HCT116 (cell line): ENCODE measurements around the gene MBD6. TPM values are rescaled to one million over a fixed set of nuclear protein-coding genes. Genes with fewer than 3 reads are reported as not detected.

ENCODE experiments used
- ATAC-seq: fragments of 200-7000 bp; cut with Tn5 transposase; 2 replicates; pipeline ENCODE4 v1.9.1; 2020; ENCODE audit warnings: mild to moderate bottlenecking, moderate library complexity
- BruUV-seq: library from RNA; stranded (reverse); fragments of 400-500 nt; replicated peaks from 2 replicates; lab custom pipeline; 2021; lab: Mats Ljungman, UMichigan
- CTCF ChIA-PET: fragments of 300-600 bp; sonication (Branson Sonifier 250); formaldehyde crosslinking; loops from one replicate; lab custom pipeline; 2021; ENCODE audit warnings: antibody characterized with exemption; lab: Charles Lee
- POLR2A ChIA-PET: fragments of 300-600, 350-600 bp; sonication (Branson Sonifier 250); formaldehyde crosslinking; loops from one replicate; lab custom pipeline; 2021; ENCODE audit warnings: antibody characterized with exemption; lab: Charles Lee
- RAD21 ChIA-PET, 2 experiments: fragments of 300-600 bp; sonication (Branson Sonifier 250); formaldehyde crosslinking; loops; one replicate each; lab custom pipeline; 2023; ENCODE audit warnings: low total read pairs in 2 of 2; ENCODE audit not compliant: uncharacterized antibody in 2 of 2, unreplicated experiment in 2 of 2, low non-redundant PET in 1 of 2; lab: Charles Lee
- DNase-seq: peaks from one replicate; pipeline ENCODE4 v3.0.0-alpha.2; 2010; ENCODE audit warnings: low read depth, low spot score
- H2AFZ ChIP-seq: fragments of 200-600 bp; shearing (Covaris generic), sonication (generic); 2 replicates; pipeline ENCODE4 v1.6.1; 2017; ENCODE audit warnings: low read depth, mixed run types, mixed read lengths, antibody characterized with exemption, low read length; ENCODE audit not compliant: poor library complexity, severe bottlenecking
- H3K27ac ChIP-seq: 2 replicates; pipeline ENCODE4 v1.5.1; 2012; ENCODE audit warnings: low read depth, low read length
- H3K27me3 ChIP-seq: fragments of 200-600 bp; sonication (generic); 2 replicates; pipeline ENCODE4 v1.6.1; 2016; ENCODE audit warnings: mixed run types, low read length, mixed read lengths; ENCODE audit not compliant: insufficient read depth
- H3K36me3 ChIP-seq, 2 experiments: fragments of 200-500 bp in 1 of 2; fragments of 200-600 bp in 1 of 2; sonication (Bioruptor generic) in 1 of 2; sonication (generic) in 1 of 2; 2 replicates each; pipeline versions ENCODE4 v1.5.1 to v1.6.1; 2014 to 2016; ENCODE audit warnings: low read length in 2 of 2, inconsistent platforms in 1 of 2, mixed read lengths in 1 of 2, mixed run types in 1 of 2; ENCODE audit not compliant: insufficient read depth in 2 of 2, control insufficient read depth in 1 of 2
- H3K4me1 ChIP-seq, 2 experiments: fragments of 200-600 bp in 1 of 2; sonication (generic) in 1 of 2; 2 replicates each; pipeline versions ENCODE4 v1.5.1 to v1.6.1; 2012 to 2017; ENCODE audit warnings: low read length in 2 of 2, inconsistent platforms in 1 of 2, mild to moderate bottlenecking in 1 of 2, mixed read lengths in 1 of 2, mixed run types in 1 of 2, moderate library complexity in 1 of 2; ENCODE audit not compliant: insufficient read depth in 2 of 2, control insufficient read depth in 1 of 2
- H3K4me2 ChIP-seq: fragments of 200-600 bp; sonication (generic); 2 replicates; pipeline ENCODE4 v1.6.1; 2017; ENCODE audit warnings: mixed run types, low read length, mixed read lengths
- H3K4me3 ChIP-seq, 2 experiments: fragments of 200-600 bp in 1 of 2; sonication (generic) in 1 of 2; replicated peaks in 1 of 2; 2 replicates each; pipeline ENCODE4 v1.5.1; 2011 to 2016; ENCODE audit warnings: low read length in 2 of 2, control low read depth in 1 of 2, low read depth in 1 of 2, mild to moderate bottlenecking in 1 of 2, mixed read lengths in 1 of 2, mixed run types in 1 of 2
- H3K79me2 ChIP-seq: fragments of 200-600 bp; sonication (generic); 2 replicates; pipeline ENCODE4 v1.6.1; 2017; ENCODE audit warnings: mild to moderate bottlenecking, mixed run types, low read length, moderate library complexity, mixed read lengths; ENCODE audit not compliant: insufficient read depth
- H3K9ac ChIP-seq: fragments of 200-600 bp; sonication (generic); 2 replicates; pipeline ENCODE4 v1.6.1; 2016; ENCODE audit warnings: low read length, mixed read lengths
- H3K9me2 ChIP-seq: fragments of 200-600 bp; sonication (generic), shearing (Covaris generic); 2 replicates; pipeline ENCODE4 v1.6.1; 2017; ENCODE audit warnings: mixed run types, mild to moderate bottlenecking, moderate library complexity; ENCODE audit not compliant: insufficient read depth
- H3K9me3 ChIP-seq, 2 experiments: fragments of 200-500 bp in 1 of 2; fragments of 200-600 bp in 1 of 2; sonication (Bioruptor generic) in 1 of 2; sonication (generic) in 1 of 2; 2 replicates each; pipeline ENCODE4 v1.6.1; 2014 to 2017; ENCODE audit warnings: low read length in 2 of 2, mixed read lengths in 2 of 2, inconsistent platforms in 1 of 2, low read depth in 1 of 2, mild to moderate bottlenecking in 1 of 2, mixed run types in 1 of 2, moderate library complexity in 1 of 2; ENCODE audit not compliant: control insufficient read depth in 1 of 2, insufficient read depth in 1 of 2
- H4K20me1 ChIP-seq: fragments of 200-600 bp; sonication (generic), shearing (Covaris generic); 2 replicates; pipeline ENCODE4 v1.6.1; 2017; ENCODE audit warnings: mixed run types, mild to moderate bottlenecking, moderate library complexity; ENCODE audit not compliant: insufficient read depth
- ELF1 ChIP-seq: IDR thresholded peaks from 2 replicates; pipeline ENCODE4 v1.6.1; 2012; ENCODE audit warnings: low read depth, borderline replicate concordance
- EZH2 ChIP-seq: fragments of 200-600 bp; sonication (generic); IDR thresholded peaks from 2 replicates; pipeline ENCODE4 v1.6.1; 2017; ENCODE audit warnings: antibody characterized with exemption, mixed run types
- SP1 ChIP-seq: IDR thresholded peaks from 2 replicates; pipeline ENCODE4 v1.6.1; 2012; ENCODE audit warnings: low read depth
- SRF ChIP-seq: IDR thresholded peaks from 2 replicates; pipeline ENCODE4 v1.6.1; 2012; ENCODE audit warnings: low read depth
- YY1 ChIP-seq: IDR thresholded peaks from 2 replicates; pipeline ENCODE4 v1.6.1; 2011; ENCODE audit warnings: low read length, low read depth, moderate library complexity, mild to moderate bottlenecking; ENCODE audit not compliant: insufficient replicate concordance; ENCODE audit errors: extremely low read depth
- intact Hi-C: fragments of 100-400 bp; cut with micrococcal nuclease; formaldehyde crosslinking; loops from 2 replicates; pipeline ENCODE4 v1.10.0; 2022
- total RNA-seq: library from RNA; stranded (reverse); gene quantifications from one replicate; pipeline ENCODE4 v1.2.1, GENCODE V29; 2021; ENCODE audit not compliant: unreplicated experiment
- TF ChIP-seq, protein P1 (sequence below): IDR thresholded peaks from 2 replicates; pipeline ENCODE4 v1.6.1; 2011; ENCODE audit warnings: mild to moderate bottlenecking, low read length, moderate library complexity; ENCODE audit not compliant: insufficient replicate concordance; ENCODE audit errors: extremely low read depth
- TF ChIP-seq, protein P2 (sequence below), 3 experiments: fragments of 200-600 bp in 1 of 3; sonication (generic) in 1 of 3; IDR thresholded peaks in 2 of 3; conservative IDR thresholded peaks in 1 of 3; 2 replicates each; pipeline ENCODE4 v1.5.1; 2012 to 2017; ENCODE audit warnings: low read depth in 2 of 3, low read length in 2 of 3, antibody characterized with exemption in 1 of 3, borderline replicate concordance in 1 of 3, control low read depth in 1 of 3, mild to moderate bottlenecking in 1 of 3, mixed read lengths in 1 of 3, mixed run types in 1 of 3, moderate library complexity in 1 of 3; ENCODE audit not compliant: insufficient read depth in 1 of 3

The MBD6 gene
- total RNA-seq, 1 experiment from 2014 or later = 70.1 TPM

DNA sequence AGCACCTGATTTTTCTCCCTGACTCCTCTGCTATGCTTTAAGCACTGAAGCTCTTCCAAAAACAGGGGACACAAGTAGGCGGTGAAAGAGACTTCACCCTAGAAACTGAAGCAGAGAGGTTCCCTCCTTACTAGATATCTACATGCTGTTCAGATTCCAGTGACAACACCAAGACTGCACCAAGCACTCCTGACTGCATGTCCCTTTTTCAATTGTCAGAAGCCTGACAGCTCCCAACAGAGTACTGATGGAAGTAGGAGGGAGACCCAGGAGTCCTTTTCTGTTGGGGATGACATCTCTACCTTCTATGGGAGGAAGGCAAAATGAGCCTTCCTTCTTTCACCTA lies 13.9 kb downstream of the MBD6 start (continued):
- TF ChIP-seq, protein P1, sequence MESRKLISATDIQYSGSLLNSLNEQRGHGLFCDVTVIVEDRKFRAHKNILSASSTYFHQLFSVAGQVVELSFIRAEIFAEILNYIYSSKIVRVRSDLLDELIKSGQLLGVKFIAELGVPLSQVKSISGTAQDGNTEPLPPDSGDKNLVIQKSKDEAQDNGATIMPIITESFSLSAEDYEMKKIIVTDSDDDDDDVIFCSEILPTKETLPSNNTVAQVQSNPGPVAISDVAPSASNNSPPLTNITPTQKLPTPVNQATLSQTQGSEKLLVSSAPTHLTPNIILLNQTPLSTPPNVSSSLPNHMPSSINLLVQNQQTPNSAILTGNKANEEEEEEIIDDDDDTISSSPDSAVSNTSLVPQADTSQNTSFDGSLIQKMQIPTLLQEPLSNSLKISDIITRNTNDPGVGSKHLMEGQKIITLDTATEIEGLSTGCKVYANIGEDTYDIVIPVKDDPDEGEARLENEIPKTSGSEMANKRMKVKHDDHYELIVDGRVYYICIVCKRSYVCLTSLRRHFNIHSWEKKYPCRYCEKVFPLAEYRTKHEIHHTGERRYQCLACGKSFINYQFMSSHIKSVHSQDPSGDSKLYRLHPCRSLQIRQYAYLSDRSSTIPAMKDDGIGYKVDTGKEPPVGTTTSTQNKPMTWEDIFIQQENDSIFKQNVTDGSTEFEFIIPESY = no peak
- no peak for TF ChIP-seq EZH2
- TF ChIP-seq YY1 = no peak
- TF ChIP-seq SRF = no peak
- TF ChIP-seq, protein P2, sequence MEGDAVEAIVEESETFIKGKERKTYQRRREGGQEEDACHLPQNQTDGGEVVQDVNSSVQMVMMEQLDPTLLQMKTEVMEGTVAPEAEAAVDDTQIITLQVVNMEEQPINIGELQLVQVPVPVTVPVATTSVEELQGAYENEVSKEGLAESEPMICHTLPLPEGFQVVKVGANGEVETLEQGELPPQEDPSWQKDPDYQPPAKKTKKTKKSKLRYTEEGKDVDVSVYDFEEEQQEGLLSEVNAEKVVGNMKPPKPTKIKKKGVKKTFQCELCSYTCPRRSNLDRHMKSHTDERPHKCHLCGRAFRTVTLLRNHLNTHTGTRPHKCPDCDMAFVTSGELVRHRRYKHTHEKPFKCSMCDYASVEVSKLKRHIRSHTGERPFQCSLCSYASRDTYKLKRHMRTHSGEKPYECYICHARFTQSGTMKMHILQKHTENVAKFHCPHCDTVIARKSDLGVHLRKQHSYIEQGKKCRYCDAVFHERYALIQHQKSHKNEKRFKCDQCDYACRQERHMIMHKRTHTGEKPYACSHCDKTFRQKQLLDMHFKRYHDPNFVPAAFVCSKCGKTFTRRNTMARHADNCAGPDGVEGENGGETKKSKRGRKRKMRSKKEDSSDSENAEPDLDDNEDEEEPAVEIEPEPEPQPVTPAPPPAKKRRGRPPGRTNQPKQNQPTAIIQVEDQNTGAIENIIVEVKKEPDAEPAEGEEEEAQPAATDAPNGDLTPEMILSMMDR (IDR thresholded peaks at IDR 0.05 in 2 of 3, conservative IDR thresholded peaks at IDR 0.05 in 1 of 3; ENCODE audit: borderline replicate concordance in 1 of 3, insufficient read depth in 1 of 3, low read depth in 2 of 3, low read length in 2 of 3) = no peak
- no peak for TF ChIP-seq SP1

DNA sequence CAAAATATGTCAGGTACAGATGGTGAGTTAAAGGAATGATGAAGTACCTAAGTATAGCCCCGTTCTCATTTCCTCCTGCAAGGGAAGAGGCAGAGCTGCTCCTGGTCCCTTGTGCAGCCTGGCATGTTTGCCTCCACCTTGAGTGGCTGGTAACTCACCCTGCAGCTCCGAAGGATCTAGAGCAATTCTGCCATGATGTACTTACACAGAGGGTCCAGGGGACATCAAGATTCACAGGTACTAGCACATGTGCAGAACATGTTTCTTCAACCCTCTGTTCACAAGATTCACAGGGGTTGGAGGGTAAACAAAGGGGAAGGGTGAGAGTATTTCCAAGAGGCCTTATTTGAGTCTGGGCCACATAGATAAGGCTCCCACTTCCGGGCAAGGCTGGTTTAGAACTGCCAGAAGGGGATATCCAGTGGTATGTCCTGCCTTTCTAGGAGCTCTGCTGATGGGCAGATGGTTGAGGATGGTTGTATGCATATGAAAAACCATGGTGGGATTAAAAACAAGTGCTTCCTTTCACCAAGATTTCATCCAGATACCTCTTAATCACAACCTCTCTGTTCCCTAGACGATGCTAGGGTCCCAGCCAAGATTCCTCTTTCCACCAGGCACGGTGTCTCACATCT lies 16.6 kb downstream of the MBD6 start:
- ChIA-PET RAD21 (no interaction called here), CTCF (no interaction called here), POLR2A (no interaction called here)
- Histone ChIP-seq H3K36me3 (peaks cover 8 to 11% of the 10 kb centered on the region in 2 experiments), H3K9me2 (no peaks in the 10 kb centered on the region), H3K9me3 (no peaks in the 10 kb centered on the region), H3K4me2 (no peak overlapping the region), H3K4me1 (no peaks in the 10 kb centered on the region), H3K27ac (no peak overlapping the region), H3K27me3 (no peaks in the 10 kb centered on the region), H3K4me3 (no peak overlapping the region), H4K20me1 (no peaks in the 10 kb centered on the region), H3K9ac (no peak overlapping the region), H2AFZ (no peak overlapping the region), H3K79me2 (no peaks in the 10 kb centered on the region; the same call in 1 of the 2 replicates)
- no TSS peak for BruUV-seq
- intact Hi-C loops = no loop called here
- TF ChIP-seq SP1 (no peak), ELF1 (no peak)
- ATAC-seq (no peak), DNase-seq (no peak)
